Stimulated activated CD8-positive, alpha-beta memory T cell treated with anti-CD3 and anti-CD28 coated beads, Interleukin-12 subunit alpha, Interleukin-12 subunit beta, amount 100 ng/mL, for 1 hour (primary cell): Measurements from ENCODE around the gene DIAPH2.

Experiments
- DNase-seq: peaks from one replicate; pipeline ENCODE4 v3.0.0-alpha.2; 2020; ENCODE audit warnings: low read depth

Gene DIAPH2

DNA sequence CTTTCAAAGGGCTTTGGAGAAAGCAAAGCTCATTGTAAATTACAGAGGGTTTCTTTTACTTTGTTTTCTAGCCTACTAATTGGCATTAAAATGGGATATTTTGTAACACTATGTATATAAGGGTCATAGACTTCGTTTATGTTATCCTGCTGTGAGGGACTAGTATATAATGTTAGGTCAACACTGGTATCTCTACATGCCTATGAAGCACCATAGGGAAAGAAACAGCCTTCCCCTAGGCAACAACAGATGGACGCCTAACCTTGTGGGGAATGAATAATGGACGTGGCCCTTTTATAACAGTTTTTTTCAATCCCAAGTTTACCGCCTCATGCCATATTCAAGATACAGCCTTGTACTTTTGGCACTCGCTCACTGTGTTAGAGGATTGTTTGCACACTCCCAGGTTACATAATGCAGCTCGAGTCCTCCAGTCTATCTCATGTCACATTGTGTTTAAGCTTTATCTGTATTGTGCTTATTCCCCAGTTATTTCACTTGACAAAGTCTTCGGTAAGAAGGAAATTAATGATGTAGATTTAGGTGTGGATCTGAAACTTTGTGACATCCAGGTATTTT, 910.1 kb downstream of the DIAPH2 start:
- no peak for DNase-seq

GRCh38 chrX:97597954-97598353, 913.3 kb downstream of the DIAPH2 start:
- no peak for DNase-seq

DNA sequence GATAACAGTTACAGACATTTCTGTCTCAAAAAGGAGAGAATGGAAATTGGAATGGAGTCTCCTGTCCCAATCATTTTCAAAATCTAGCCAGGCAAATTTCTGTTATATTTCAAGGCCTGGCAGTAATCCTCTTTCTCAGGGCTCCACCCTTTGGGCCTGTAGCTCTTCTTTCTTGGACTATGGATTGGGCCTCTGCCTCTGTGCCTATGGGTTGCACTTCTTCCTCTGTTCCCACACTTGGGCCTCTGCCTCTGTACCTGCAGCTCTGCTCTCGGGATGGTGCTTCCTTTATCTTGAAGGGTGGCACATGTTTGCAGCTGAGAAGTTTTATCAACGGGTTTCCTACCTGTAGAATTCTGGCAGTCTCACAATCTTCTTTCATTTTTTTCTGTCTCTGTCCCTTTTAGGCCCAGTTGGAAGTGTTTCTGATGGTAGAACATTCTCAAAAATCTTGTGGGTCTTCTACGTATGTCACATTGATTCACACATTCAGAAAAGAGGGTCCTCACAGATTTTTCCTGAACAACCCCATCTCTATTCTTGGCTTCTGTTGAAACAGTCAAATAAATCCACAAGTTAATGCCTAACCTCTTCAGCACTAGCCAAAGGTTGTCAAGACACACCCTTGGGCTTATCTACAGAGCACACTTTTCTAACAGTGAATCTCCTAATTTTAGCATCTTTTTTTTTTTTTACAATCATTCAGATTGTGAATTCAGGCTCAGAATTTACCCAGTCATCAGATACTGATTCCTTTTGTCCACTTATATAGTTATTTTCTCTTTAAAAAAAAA, 918.0 kb downstream of the DIAPH2 start:
- DNase-seq = no peak

DNA sequence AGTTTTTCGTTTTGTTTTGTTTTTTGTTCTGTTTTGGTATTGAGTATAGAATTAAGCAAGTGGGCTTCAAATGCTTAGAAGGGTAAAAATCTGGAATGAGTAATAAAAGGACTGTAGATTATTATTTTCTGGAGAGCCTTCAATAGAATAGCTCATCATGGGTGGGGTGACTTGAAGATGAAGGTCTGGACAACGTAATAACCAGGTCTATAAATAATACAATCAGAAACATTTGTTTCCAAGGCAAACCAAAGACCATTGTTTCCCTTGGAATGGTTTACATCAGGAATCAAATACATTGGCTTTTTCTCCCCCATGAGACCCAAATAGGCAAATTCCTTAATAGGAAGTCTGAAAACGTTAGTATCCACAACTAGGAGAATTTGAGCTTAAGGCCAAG, 920.6 kb downstream of the DIAPH2 start:
- no peak for DNase-seq

DNA sequence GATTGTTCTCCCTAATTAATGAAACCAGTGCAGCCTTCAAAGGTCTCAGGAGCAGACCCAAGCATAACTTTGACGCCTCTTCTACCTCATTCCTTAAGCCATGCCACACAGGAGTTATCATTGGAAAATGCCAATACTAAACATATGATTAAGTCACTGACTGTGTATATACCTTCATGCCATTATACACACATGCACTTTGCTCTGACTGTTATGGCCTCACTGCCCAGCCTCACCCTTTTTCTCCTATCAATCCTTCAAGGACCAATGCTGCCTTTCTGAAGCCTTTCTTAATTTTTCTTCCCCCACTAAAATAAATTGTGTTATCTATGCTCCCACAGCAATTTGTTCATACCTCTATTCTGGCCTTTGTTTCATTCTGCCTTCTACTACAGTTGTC, 924.7 kb downstream of the DIAPH2 start:
- no peak for DNase-seq

DNA sequence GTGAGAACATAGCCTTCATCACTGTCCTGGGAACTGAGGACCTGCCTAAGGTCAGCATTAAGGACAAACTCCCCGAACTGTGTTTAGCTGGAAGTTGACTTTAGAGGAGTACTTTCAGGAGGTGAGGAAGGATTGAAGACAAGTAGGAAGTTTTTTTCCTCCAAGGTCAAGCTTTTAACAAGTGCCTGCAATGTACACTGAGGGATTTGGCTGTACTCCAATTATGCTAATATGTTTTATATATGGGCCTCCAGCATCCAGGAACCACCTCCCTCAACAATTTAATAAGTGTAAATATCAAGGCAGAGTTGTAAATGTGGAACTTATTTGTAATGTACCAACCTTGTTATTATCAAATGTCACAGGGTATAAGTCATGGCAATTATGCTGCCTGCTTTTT, 925.3 kb downstream of the DIAPH2 start:
- no peak for DNase-seq

DNA sequence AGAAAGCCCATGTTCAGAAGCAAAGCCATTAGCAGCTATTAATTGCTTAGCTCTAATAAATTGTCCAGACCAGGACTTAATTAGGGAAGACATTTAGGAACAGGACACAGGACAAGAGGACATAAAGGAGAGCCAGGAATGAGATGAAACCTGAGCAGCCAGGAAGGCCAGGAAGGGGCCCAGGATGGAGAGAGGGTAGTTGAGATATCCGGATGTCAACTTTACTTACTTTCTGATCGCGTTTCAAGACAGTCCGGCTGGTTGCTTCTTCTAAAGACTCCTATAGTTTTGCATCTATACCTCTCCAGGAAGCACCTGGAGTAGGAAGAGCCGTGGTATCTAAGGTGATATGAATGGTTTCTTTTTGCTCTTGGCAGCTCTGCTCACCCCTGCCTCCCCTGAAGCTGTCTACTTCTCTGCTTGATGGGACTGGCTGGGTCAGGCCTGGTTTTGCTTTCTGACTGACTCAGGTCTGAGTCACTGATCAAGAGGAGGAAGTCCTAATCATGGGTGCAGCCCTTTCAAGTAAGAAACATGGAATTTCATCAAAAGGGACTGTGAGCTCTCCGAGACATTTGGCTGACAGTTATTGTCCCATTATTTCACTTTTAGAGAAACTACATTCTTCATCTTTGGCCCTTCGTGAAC, 932.4 kb downstream of the DIAPH2 start:
- DNase-seq = no peak

- DNase-seq = no peak
Observed at GRCh38 chrX:97619499-97619898, 934.9 kb downstream of the DIAPH2 start.

GRCh38 chrX:97622111-97622510, 937.5 kb downstream of the DIAPH2 start:
- DNase-seq = no peak

- no peak for DNase-seq
Observed at GRCh38 chrX:97628326-97628725, 943.7 kb downstream of the DIAPH2 start.

DNA sequence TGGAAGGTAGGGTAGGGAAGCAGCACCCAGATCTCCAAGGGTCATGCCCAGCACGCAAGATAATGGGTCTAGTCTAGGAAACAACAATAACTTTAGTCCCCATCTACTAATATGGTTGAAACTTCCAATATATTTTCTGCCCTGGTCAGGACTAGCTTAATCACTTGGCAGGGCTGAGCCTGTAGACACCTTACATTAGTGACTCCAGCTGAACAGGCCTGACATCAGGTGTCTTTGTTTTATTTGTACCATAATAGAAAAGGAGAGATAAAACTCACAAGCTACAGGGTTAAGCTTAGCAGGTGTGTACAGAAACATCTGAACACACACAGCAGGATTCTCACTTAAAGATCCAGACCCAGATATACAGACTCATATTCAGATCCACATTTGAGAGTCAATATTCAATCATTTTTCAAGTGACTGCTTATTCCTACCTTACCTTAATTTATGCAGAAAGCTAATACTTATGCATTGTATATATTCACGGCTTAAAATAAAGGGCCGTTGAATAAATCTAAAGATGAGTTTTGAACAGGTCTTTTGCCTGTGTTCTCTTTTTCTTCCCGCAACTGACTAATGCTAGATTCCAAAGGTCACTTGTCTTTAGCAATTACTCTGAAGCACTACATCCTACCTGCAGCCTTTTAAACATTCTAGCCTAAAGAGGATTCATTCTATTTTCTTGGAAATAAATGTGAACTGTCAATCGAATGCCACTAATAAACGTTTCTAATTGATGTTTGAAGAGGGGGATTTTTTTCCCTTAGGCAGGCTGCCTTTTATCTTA, 944.4 kb downstream of the DIAPH2 start:
- DNase-seq = no peak

DNA sequence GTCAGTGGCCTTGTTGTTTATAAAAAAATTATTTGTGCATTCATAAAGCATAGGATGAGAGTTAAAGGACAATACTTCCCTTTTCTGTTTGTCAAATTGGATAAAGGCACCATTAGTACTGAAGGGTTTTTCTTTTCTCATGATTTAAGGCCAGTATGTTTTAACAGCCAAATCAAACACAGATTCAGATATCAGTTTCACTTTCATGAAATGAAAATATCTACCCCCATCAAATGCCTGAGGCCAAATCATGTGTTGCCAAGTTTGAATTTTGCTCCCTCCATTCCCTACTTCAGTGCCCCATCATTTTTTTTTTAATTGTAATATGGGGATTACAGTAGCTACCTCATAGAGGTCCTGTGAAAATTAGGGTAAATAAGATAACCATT, 944.9 kb downstream of the DIAPH2 start:
- DNase-seq = no peak

- no peak for DNase-seq
Observed at GRCh38 chrX:97633798-97634197, 949.2 kb downstream of the DIAPH2 start.

- DNase-seq = no peak
Observed at GRCh38 chrX:97636473-97637140, 952.0 kb downstream of the DIAPH2 start.

DNA sequence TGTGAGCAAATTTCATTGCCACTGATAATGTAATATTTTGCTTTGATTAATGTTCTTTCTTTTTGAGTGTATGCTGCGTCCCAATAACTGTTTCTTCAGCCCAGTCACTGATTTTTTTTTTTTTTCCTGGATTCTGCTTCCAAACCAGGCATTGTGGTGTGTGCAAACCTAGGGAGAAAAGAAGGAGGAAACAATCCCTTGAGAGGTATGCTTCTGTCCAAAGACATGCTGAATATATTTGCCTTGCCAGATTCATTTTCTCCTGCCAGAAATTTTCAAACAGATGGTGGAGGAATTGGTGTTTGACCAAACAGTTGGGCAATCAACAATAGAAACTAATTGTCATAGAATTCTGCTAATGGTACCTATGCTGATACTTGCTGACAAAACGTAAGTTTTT, 952.6 kb downstream of the DIAPH2 start:
- no peak for DNase-seq

GRCh38 chrX:97638621-97639020, 954.0 kb downstream of the DIAPH2 start:
- no peak for DNase-seq

DNA sequence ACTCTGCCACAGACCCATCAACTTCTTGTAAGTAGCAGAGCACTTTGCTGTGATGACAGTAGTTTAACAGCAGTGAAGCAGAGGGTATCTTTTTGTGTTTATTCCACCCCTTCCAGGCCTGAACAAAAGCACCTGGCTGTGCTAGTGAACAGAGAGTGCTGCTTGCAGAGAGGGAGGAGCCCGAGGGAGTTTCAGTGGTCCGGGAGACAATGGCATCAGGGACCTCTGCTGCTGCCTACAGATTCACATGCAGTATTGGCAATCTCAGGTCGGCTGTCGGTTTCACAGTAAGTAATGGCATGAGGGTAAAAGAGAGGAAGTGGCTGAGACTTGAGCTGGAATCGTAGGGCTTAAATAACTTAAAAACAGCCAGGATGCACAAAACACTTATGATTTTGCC, 954.9 kb downstream of the DIAPH2 start:
- DNase-seq = no peak
